Effector CD8-positive, alpha-beta T cell (primary cell): ENCODE measurements around the gene ARAP2.
A peak's percentile ranks its signal among the peaks of the same experiment; 100 is the strongest.

Experiments used
- DNase-seq: peaks from one replicate; lab custom pipeline; 2025; lab: John Stamatoyannopoulos, UW

The ARAP2 gene

DNA sequence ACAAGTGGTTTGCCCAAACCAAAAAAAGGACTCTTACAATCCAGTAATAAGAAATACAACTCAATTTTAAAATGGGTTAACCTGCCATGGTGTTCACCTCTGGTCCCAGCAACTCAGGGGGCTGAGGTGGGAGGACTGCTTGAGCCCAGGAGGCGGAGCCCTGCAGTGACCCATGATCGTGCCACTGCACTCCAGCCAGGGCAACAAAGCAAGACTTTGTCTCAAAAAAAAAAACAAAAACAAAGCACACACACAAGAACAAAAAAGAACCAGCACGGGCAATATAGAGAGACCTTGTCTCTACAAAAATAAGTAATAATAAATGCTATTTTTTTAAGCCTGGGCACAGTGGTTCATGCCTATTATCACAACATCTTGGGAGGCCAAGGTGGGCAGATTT, 28.7 kb downstream of the ARAP2 start:
- no peak for DNase-seq

DNA sequence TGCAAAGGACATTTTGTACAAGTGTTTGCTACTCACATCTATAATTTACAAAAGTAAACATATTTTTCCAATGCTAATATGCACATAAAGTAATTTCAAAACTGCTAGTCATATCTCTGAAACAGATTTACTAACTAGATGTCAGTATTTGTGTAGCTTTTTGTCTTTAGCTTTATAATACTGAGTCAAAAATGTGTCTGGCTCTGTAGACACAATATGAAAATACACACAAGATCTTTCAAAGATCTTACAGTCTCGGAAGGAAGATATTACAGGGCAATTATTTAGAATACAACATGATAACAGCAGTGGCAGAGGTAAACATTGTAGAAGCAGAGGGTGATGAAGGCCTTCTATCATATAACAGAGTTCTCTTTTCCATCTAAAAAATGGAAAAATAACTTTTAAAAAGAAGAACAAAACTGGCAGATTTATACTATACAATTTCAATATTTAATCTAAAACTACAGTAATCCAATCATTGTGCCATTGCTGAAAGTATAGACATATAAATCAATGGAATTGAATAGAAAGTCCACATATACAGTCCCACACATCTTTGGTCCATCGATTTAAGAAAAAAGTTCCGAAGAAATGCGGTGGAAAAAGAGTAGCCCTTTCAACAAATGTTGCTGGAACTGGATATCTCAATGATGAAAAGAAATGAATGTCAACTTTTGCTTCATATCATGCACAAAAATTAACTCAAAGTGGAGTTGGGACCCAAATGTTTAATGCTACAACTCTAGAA, 29.4 kb downstream of the ARAP2 start:
- DNase-seq = no peak

DNA sequence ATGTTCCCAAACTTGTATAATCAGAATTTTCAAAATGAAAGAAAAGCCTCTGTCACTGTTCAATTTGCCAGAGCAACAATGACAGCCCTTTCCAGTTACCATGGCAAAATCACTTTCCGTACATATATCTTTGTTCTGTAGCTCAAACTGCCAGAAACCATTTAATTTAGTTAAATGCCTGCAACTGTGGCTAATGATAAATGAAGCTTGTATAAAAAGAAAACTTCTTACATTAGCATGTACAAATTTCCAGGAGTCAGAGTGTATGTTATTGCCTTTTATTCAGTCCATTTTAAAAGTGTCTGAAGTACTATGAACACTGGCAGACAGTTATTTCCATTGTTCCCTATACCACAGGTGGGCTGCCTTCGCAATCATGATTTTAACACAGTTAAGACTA, 30.3 kb downstream of the ARAP2 start:
- no peak for DNase-seq

DNA sequence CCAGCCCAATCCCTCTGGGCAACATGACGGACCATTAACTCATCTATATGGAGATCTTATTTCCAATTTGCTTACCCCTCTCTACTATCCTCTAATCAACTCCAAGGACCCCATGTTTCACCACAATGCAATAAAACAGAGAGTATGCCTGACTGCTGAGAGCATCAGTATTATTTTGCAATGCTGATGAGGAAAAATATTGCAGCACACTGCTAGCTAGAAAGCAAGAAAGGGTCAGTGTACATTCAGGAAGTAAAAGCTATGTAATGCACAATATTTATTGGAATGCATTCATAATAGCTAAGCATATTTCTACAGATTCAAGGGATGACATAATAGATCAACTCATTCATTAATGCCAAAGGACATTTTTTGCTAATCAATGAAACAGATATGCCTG, 33.2 kb downstream of the ARAP2 start:
- DNase-seq = no peak

DNA sequence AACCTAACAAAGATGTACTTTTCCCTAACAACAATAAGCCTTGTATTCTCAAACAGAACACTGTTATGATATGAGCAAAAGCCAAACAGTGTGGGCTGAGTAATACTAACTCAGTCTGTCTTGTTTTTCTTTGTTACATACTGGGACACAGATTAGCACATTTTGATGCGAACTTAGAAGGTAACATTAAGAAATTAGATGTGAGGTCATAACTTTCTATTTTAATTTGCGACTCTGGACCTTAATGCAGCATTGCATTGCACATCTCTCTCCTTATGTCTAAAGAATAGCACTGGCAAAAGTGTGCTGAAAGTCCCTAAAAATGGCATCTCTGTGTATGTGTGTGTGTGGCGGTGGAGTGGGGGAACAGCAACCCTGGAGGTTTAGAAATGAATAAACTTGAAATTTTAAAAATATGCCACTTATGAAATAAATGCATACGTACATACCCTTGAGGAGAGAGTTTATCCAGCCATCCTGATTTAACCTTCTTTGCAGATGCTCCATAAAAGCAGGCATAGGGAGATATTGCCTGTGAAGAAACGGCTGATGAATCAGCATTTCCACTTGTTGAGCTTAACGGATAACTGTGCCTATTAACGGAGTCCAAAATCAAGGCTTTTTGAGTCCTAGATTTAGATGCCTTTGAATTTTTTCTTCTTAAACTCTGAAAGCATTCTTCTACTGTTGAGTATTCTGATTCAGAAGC, 34.2 kb downstream of the ARAP2 start:
- DNase-seq = no peak

DNA sequence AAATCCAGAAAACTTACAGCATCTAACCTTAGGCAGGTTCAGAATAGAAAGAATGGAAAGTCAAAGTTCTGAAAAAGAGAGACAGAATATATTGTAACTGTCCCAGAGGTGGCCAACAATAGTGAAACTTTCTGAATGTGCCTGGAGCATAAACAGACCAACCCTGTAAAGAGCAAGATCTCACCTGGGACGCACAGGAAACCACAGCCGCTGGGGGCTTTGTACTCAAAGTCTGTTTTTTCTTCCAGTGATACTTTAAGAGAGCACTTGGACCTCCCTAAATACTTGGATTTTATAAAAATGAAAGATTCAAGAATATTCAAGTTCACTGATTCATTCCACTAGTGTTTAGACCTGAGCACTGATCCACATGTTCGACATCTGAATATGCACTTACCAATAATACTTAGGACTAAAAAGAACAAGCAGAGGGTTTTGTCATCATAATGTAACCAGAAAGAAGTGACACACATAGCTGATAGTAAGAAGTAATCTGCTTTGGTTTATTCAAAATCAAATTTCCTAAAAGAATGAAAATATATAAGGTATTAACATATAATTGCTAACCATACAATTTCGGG, 35.3 kb downstream of the ARAP2 start:
- DNase-seq = peak; percentile 1

DNA sequence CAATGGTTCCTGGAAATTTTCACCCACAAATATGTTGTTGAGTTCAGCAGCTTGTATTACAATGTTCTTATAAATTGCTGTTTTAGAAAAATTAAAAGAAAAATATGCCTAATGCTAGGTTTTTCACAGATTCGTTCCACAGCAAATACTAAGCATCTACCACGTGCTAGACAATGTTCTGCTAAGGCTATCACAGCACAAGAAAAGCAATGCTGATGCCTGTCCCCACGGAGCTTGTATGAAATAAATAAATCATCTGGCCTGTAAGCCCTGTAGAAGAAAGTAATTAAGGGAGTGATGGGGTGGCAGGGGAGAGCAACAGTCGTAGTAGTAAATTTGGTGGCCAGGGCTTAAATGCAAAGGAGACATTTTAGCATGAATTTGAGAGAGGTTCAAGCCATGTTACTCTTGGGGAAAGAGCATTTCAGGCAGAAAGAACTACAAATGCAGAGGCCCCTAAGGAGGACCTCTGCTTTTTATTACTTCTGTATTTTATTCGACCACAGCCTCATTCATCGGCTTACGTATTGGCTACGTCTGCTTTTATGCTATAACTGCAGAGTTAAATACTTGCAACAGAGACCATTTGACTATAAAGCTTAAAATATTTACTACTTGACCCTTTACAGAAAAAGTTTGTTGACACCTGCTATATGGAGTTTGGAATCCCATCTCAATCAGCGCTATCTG, 36.3 kb downstream of the ARAP2 start:
- DNase-seq = no peak

DNA sequence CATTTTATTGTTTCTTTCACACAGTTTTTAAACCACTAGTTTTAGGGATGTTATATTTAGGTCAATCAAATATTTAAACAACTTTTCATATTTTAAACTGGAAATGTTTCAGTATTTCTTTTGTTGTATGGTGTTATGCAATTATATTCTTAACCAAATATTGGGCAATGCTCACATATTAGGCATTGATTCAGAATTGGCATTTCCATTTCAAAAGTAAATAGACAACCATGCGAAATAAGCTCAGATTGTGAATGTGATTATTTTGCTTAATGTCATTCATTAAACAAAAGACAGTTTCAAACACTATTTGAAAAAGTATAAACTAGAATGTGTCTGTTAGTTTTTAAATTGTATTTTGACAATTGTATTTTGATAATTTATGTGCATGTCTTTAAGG, 36.9 kb downstream of the ARAP2 start:
- no peak for DNase-seq

DNA sequence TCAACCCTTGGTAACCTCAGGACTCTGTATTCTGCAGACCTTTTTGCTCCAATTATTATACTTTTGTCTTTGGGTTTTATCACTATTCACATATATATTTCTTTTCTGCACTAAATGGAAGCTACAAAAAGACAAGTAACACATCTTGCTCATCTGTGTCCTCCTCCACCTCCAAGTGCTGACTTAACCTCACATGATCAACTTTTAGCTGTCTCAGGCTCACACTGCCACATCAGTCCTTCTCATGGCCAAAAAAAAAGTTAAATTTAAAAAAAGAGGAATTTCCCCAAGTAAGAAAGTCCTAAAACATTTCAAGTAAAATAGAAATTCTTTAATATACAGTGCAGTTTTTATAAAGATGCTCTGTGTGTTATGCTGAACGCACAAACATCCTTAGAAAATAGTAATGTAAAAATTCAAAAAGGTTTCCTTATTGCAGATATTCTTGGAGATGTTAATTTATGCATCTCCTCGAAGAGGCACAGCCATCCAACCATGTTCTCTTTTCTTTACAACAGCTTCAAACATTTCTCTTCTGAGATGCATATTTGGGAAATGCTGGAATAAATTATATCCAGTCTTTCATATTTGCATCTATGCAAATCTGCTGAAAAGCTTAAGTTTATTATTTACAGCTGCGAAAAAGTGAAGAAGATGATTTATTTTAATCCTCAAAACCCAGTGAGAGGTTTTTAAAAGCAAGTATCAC, 37.6 kb downstream of the ARAP2 start:
- no peak for DNase-seq

DNA sequence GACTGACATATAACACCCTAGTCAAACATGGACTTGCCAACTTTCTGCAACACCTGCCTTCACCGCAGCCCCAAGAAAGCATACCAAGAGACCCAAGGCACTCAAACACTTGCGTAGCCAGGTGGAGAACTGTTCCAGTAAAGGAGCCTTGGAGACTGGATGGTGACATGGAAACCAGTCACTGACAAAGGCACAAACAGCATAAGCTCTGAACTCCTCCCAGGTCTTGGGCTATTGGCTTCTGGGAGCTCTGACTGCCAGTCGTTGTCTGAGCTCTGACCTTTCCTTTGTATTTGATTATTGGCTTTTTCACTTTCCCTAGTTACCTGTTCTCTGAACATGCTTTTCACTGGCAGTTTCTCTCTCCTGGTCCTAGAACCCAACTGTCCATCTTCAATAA, 38.3 kb downstream of the ARAP2 start:
- no peak for DNase-seq

DNA sequence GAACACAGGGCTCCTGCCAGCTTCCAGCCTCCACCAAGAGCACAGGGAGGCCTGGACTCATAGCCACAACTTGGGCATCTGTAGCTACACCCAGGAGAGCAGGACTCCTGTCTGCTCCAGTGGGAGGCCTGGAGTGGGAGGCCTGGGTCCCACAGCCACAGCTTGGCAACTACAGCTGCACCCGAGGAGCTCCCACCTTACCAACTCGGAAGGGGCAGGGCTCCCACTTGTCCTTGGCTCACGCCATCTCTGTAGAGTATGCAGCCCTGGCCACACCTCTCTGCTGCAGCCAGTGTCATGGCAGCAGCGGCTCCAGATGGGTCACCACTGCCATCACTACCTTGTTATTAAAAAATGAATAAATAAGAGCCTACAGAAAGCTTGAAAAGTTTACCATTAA, 45.5 kb downstream of the ARAP2 start:
- DNase-seq = no peak

DNA sequence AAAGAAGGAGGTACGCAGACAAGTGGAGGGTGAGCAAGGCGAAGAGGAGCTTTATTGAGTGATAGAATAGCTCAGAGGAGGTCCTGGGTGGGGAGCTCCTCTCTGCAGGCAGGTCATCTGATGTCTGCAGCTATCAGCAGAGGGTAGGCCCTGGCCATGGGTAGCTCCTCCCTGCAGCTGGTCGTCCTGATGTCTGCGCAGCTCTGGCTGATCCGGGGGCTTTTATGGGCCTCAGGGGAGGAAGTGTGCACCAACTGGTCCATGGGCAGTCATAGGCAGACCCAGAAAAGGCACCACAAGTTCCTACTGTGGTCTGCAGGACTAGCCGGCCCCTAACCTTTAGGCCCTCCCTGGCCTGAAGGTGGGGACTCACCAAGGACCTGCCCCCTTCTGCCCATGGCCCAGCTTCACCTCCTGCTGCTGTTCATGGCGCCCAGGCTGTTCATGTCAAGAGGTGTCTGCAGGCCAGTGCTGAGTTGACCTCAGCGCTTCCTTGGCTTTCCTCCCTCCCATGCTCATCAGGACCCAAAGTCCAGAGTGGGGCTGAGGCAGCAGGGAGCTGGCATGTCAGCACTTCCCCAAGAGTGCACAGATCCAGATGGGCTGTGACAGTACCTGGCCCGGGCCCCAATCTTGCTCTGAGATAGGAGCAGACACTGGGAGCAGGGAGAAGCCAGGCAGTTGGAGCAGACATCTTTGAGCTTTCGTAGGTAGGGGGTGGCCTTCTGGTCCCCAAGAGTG, 46.1 kb downstream of the ARAP2 start:
- DNase-seq = no peak

DNA sequence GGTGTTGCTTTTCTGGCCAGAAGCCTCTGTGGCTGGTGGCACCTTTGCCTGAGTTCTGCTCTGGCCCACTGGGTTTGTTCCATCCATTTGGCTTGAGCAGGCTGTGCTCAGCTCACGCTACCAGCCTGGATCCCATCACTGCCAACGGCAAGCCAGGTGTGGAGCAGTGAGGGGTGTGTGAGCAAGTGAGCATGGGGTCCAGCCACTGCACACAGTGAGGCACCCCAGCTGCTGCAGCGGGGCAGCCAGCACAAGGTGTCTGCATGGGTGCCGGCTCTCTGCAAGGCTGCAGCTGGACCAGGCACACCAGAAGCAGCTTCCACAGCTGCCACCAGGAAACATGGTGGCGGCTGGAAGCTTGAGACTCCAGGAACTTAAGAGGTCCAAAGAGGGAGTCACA, 46.8 kb downstream of the ARAP2 start:
- no peak for DNase-seq

DNA sequence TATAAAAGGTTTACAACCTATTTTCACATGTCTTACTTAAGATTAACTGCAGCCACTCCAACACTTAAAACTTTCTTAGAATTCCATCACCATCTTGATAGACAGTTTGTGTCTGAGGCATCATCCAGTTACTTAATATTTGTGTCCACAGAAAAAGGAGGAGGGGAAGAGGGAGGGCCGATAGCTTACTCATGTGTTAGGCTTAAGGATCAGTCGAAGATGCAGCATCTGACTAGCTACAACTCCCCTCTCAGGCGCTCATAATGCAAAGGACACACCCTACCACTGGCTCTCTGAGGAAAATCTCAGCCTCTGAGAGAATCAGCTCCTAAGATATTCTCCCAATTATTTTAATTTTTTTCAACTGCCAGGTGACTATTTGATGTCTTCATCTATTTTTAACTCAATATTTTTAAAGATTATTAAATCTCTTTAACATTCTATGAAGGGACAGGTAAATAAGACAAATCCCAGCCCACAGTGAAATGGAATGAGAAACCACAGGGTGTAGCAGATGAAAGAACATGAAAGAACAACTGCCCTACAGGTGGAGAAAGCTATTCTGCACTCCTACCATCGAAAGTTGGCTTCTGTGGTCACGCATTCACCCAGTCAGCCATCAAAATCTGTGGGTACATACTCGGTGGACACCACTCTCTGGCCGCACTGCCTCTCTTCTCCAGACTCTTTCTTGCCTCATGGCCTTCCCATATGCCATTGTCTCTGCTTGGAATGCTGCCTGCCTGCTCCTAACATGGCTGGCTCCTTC, 48.0 kb downstream of the ARAP2 start:
- no peak for DNase-seq

DNA sequence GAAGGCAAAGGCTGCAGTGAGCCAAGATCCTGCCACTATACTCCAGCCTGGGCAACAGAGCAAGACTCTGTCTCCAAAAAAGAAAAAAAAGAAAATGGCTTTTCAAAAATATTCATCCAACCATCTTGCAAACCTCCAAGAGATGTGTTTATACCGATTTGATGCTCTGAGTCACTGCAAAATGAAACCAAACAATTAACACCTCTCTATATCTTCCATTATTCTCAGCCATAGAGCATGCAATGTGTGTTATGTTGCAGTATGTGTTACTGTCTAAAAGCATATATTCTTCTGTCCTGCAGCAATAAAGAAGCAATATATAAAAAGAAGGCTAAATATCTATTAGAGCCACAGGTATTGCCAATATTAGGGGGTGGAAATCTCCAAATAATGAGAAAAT, 51.4 kb downstream of the ARAP2 start:
- no peak for DNase-seq

DNA sequence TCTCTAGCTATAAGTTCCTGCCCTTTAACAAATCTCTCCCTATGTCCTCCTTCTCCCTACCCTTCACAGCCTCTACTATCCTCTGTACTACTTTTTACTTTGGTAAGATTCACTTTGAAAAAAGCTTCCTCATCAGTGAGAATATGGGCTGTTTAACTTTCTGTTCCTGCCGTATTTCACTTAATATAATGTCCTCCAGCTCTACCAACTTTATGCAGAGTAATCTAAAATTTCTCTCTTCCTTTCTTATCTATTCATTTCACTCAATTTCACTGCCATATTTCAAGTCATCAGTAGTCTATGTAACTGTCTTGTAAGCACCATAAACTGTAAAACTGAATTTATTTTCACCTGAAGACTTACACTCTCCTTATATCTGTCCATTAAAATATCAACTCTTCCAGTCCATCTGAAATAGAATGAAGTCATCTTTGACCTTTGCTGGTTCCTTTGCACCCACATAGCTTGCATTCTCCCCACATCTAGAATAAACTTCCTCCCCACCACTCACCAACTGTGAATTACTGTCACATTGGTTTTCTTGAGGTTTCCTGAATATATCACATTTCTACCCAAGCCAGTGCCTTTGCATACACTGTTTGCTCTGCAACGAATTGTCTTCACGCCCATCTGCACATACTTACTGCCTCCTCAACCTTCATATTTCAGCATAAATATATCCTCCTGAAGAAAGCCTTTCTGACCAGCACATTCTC, 54.6 kb downstream of the ARAP2 start:
- no peak for DNase-seq

DNA sequence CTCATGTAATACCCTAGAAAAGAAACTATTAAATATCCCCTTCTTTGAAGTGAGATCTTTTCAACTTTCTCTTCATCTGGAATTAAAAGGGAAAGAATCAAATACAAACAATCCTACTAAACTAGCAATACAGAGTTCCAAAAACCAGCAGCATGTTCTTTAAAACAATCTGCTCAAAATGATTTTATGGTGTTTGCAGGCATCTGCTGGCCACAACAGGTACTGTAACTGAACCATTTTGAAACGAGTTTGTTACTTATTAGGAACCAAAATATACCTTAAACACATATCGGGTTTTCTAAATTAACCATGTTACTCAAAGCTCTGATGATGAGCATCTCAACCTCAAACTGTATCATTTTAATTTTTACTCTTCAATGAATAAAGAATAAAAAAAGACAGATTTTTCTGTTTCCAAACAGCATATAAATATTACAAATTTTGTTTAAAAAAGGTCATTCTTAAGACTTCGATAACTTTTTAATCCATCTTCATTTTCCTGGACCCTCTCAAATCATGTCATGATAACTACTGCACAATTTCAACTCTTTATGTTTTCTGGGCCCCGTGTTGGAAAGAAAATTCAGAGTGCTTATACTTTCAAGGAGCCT, 56.5 kb downstream of the ARAP2 start:
- DNase-seq = no peak

DNA sequence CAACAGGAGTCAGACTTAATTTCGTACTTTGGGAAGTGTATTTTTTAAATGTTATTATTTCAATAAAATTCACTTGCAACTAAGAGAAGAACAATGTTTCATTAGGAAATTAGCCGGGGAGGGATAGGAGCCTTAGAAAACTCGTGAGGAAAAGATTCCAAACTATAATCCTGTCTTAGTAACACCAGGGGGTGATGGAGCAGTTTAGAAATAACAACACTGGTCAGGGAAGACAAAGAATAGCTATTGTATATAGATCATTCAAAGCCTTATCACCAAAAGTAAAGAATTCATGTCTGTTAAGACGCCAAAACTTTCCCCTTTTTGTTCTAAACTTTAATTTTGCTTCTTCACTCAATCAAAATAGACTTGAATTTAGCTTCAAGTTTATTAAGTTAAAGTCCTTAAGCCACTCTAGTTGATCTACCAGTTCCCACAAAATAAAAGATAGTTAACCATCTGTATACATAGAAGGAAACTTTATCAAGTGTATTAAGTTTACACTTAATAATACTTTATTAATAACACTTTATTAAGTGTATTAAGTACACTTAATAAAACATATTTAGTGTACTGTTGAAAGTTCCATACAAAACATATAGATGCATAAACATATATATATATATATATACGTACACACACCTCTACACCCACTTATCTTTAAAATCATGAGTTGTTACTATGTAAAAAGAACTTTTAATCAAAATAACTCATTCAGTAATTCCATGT, 60.5 kb downstream of the ARAP2 start:
- DNase-seq = no peak

DNA sequence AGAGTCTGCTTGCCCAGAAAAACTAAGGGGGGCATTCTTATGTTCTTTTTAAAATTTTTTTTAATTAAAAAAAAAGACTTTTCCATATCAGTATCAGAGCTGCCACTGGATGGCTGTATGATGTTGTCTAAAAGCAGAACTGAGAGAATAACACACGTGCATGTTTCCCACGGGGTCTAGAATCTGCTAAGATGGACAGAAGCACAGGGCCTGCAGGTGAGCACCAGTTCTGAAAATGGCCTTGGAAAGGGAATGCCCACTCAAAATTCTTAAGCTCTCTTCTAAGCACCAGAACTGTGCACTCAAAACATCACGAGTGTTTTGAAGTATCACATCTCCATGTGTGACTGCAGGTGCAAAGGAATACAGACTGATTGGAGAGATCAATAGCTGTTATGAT, 61.1 kb downstream of the ARAP2 start:
- DNase-seq = no peak
